Gastroesophageal sphincter (tissue), 4 donors: Measurements from ENCODE around the gene C4orf50. TPM values are rescaled to one million over a fixed set of nuclear protein-coding genes. Genes with fewer than 3 reads are reported as not detected.

Source experiments
- ATAC-seq: fragments of 150-250 bp; one replicate; pipeline ENCODE4 v1.9.1; 2016; ENCODE audit warnings: mild to moderate bottlenecking, moderate library complexity
- H3K27ac ChIP-seq, 4 donors: fragments of 200-600 bp; sonication (generic) in 3 of 4; 1 replicate in 3 of 4; 2 replicates in 1 of 4; pipeline ENCODE4 v1.5.1; 2016 to 2019
- H3K27me3 ChIP-seq: fragments of 200-600 bp; sonication (generic); one replicate; pipeline ENCODE4 v1.5.1; 2019
- H3K36me3 ChIP-seq, 2 donors: fragments of 200-600 bp; sonication (generic); one replicate each; pipeline ENCODE4 v1.5.1; 2019; ENCODE audit warnings: control low read depth in 1 of 2
- H3K4me1 ChIP-seq, 3 donors: fragments of 200-600 bp; sonication (generic); 1 replicate in 2 of 3; 2 replicates in 1 of 3; pipeline ENCODE4 v1.5.1; 2016 to 2019; ENCODE audit warnings: control low read depth in 2 of 3
- H3K4me3 ChIP-seq, 2 donors: fragments of 200-600 bp; sonication (generic); one replicate each; pipeline ENCODE4 v1.5.1; 2019; ENCODE audit warnings: mild to moderate bottlenecking in 1 of 2, moderate library complexity in 1 of 2
- H3K9me3 ChIP-seq, 3 donors: fragments of 200-600 bp; sonication (generic); one replicate each; pipeline ENCODE4 v1.5.1; 2017 to 2019; ENCODE audit warnings: control low read depth in 2 of 3
- EP300 ChIP-seq: sonication (generic); formaldehyde crosslinking; IDR thresholded peaks from one replicate; pipeline ENCODE4 v1.6.1; 2017; ENCODE audit warnings: antibody characterized with exemption, mild to moderate bottlenecking
- POLR2A ChIP-seq, 2 donors: fragments of 450-650 bp; IDR thresholded peaks; one replicate each; pipeline ENCODE4 v1.6.1; 2017; ENCODE audit warnings: antibody characterized with exemption in 2 of 2, mild to moderate bottlenecking in 2 of 2, moderate library complexity in 1 of 2
- POLR2AphosphoS5 ChIP-seq: sonication (generic); formaldehyde crosslinking; IDR thresholded peaks from one replicate; pipeline ENCODE4 v1.6.1; 2017; ENCODE audit warnings: antibody characterized with exemption
- WGBS, 2 donors: methylation state at CpG; one replicate each; pipeline ENCODE4 v1.1.5; 2018; ENCODE audit warnings: low coverage in 1 of 2; 5-methylcytosine and 5-hydroxymethylcytosine counted together
- total RNA-seq, 4 donors: library from RNA; depleted of rRNA; stranded (reverse); fragments of >200 nt; gene quantifications; one replicate each; pipeline ENCODE4 v1.1.0, GENCODE V29; 2016
- TF ChIP-seq, protein P1 (sequence below), 4 experiments: fragments of 200-600 bp in 2 of 4; fragments of 450-650 bp in 2 of 4; sonication (generic) in 1 of 4; IDR thresholded peaks; one replicate each; pipeline ENCODE4 v1.5.1; 2017 to 2019; ENCODE audit warnings: antibody characterized with exemption in 4 of 4, mild to moderate bottlenecking in 2 of 4, moderate library complexity in 2 of 4

Gene C4orf50
- total RNA-seq, 4 donors from 2014 or later, result under 0.01 to 0.25 (median 0.12) TPM

DNA sequence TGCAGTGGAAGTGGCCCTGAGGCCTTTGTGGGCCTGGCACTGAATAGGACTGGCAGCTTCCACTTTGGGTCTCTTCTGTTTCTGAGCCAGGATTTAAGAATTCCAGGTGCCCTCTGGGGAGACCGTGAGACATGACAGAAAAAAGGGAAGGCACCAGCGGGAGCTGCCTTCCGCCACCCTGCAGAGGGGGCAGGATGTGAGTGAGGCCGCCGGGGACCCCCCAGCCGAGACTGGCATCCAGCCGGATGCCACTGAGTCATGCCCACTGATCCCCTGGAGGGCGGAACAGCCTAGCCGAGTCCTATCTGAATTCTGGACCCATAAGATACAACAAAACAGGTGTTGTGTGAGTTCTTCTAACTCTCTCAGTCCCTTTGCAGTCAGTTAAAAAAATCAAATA, 41.3 kb downstream of the C4orf50 start:
- no peak for ATAC-seq
- Histone ChIP-seq H3K4me1 (no peaks in the 10 kb centered on the region), H3K27me3 (peaks cover 79% of the 10 kb centered on the region), H3K27ac (no peak overlapping the region), H3K4me3 (no peak overlapping the region), H3K36me3 (no peaks in the 10 kb centered on the region), H3K9me3 (no peaks in the 10 kb centered on the region)
- 27 to 82% methylated on average over 4 to 6 of the region's 9 CpGs for WGBS, 2 donors
- TF ChIP-seq POLR2AphosphoS5, result no peak
- TF ChIP-seq, protein P1, sequence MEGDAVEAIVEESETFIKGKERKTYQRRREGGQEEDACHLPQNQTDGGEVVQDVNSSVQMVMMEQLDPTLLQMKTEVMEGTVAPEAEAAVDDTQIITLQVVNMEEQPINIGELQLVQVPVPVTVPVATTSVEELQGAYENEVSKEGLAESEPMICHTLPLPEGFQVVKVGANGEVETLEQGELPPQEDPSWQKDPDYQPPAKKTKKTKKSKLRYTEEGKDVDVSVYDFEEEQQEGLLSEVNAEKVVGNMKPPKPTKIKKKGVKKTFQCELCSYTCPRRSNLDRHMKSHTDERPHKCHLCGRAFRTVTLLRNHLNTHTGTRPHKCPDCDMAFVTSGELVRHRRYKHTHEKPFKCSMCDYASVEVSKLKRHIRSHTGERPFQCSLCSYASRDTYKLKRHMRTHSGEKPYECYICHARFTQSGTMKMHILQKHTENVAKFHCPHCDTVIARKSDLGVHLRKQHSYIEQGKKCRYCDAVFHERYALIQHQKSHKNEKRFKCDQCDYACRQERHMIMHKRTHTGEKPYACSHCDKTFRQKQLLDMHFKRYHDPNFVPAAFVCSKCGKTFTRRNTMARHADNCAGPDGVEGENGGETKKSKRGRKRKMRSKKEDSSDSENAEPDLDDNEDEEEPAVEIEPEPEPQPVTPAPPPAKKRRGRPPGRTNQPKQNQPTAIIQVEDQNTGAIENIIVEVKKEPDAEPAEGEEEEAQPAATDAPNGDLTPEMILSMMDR (IDR thresholded peaks at IDR 0.05), result no peak
- TF ChIP-seq POLR2A (IDR thresholded peaks at IDR 0.05), result no peak
- TF ChIP-seq EP300, result no peak

DNA sequence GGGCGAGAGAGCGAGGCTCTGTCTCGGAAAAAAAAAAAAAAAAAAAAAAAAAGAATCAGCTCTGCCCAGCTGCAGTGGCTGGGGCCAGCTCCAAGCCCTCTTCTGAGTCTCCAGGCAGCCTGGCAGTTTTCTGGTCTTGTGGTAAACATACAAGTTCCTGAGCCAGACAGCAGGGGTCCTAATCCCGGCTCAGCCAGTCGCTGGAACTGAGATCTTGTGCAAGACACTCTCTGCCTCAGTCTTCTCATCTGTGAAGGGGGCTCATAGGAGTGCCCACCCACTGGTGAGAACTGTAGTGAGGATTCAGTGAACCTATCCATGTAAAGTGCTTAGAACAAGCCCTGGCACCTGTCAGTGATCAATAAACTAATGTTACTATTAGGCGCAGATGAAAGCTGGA, 41.8 kb downstream of the C4orf50 start:
- Histone ChIP-seq H3K36me3 (no peaks in the 10 kb centered on the region), H3K4me3 (no peak overlapping the region), H3K27ac (no peak overlapping the region), H3K9me3 (no peaks in the 10 kb centered on the region), H3K4me1 (no peaks in the 10 kb centered on the region), H3K27me3 (peaks cover 77% of the 10 kb centered on the region)
- WGBS, 2 donors, result 70% methylated on average over 2 of the region's 6 CpGs; no CpG with 5 or more reads in 1 of the 2 donors
- TF ChIP-seq POLR2AphosphoS5, result no peak
- TF ChIP-seq, protein P1 (IDR thresholded peaks at IDR 0.05), result no peak
- no peak for TF ChIP-seq EP300
- no peak for TF ChIP-seq POLR2A (IDR thresholded peaks at IDR 0.05)
- ATAC-seq, result no peak

DNA sequence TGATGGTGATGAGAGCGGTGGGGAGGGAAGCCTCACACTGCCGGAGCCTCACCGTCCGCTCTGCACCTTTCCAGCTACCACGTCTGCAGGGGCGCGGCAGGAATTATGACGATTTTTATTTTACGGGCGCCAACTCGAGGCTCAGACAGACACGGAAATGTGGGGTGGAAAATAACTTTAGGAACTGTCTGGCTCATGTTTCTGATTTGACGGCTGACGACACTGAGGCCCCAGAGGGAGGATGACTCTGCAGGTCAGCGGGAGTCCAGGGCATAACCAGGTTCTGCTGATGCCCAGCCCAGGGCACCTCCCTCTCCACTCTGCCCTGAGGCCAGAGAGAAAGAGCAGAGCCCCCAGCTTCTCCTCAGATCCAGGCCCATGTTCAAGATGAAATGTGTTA, 43.9 kb downstream of the C4orf50 start:
- Histone ChIP-seq H3K36me3 (no peaks in the 10 kb centered on the region), H3K9me3 (no peaks in the 10 kb centered on the region), H3K27me3 (peaks cover 78% of the 10 kb centered on the region), H3K4me1 (no peaks in the 10 kb centered on the region), H3K4me3 (no peak overlapping the region), H3K27ac (no peak overlapping the region)
- TF ChIP-seq POLR2AphosphoS5, result no peak
- no peak for TF ChIP-seq EP300
- TF ChIP-seq, protein P1 (IDR thresholded peaks at IDR 0.05), result no peak
- TF ChIP-seq POLR2A (IDR thresholded peaks at IDR 0.05), result no peak
- ATAC-seq, result no peak
- 80% methylated on average over 2 of the region's 15 CpGs; no CpG with 5 or more reads in 1 of the 2 donors for WGBS, 2 donors

DNA sequence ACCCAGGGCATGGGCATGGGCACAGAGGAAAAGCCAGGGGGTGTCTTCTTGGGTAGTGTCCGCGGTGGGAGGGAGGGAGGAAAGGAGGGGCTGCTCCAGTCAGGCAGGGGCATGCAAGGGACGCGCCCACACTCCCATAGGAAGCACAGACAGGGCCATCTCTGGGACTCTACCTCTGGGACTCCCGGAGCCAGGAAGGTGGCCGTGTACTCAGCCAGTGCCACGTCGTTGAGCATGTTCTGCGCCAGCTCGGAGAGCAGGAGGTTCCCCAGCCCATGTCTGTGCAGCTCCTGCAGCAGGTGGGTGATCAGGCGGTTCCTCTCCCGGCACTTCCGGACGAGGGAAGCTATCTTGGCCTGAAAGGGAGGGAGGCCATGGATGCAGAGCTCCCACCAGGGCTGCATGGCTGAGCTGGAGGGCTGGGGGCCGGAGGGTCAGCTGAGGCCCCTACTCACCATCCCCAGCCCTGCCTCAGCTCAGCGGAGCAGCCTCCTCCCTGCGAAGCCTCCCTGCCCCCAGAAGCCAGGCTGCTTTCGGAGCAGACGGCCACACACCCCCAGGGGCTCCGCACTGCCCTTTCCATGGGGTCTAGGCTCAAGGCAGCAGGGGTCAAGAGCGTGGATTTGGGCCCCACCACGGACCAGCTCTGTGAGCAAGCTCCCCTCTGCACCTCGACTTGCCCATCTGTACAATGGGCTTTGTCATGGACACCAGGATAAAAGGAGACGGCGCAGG, 44.6 kb downstream of the C4orf50 start:
- WGBS, 2 donors, result 90% methylated on average over 3 of the region's 25 CpGs; no CpG with 5 or more reads in 1 of the 2 donors
- H3K36me3 ChIP-seq, result no peaks in the 10 kb centered on the region
- ATAC-seq, result no peak
- H3K4me3 ChIP-seq, result no peak overlapping the region
- no peak overlapping the region for H3K27ac ChIP-seq
- H3K4me1 ChIP-seq, result no peaks in the 10 kb centered on the region
- H3K9me3 ChIP-seq, result no peaks in the 10 kb centered on the region
- TF ChIP-seq POLR2A (IDR thresholded peaks at IDR 0.05), result no peak
- no peak for TF ChIP-seq EP300
- no peak for TF ChIP-seq POLR2AphosphoS5
- peaks cover 81% of the 10 kb centered on the region for H3K27me3 ChIP-seq

DNA sequence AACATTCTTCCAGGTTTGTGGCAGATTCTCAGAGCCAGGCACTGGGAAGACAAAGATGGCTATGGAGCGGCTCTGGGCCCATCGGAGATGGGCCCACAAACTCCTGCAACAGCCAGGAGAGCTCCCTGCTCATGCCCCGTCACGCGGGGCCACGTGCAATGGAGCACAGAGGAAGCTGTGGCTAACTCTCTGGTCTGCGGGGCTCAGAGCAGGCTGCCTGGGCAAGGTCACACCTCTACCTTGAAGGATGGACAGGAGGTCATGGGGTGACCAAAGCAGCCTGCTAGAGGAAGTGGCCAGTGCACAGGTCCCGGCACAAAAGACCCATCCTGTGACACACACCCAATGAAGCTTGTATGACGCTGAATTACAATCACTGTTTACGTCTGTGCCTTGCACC, 45.2 kb downstream of the C4orf50 start:
- Histone ChIP-seq H3K4me3 (no peak overlapping the region), H3K4me1 (no peaks in the 10 kb centered on the region), H3K27me3 (peaks cover 78% of the 10 kb centered on the region), H3K36me3 (no peaks in the 10 kb centered on the region), H3K9me3 (no peaks in the 10 kb centered on the region), H3K27ac (no peak overlapping the region)
- 67 to 73% methylated on average over 2 of the region's 10 CpGs for WGBS, 2 donors
- TF ChIP-seq, protein P1 (IDR thresholded peaks at IDR 0.05), result no peak
- no peak for TF ChIP-seq EP300
- no peak for TF ChIP-seq POLR2AphosphoS5
- TF ChIP-seq POLR2A (IDR thresholded peaks at IDR 0.05), result no peak
- no peak for ATAC-seq
